GM04503 (cell line): ENCODE results near the gene EFNB3.

ENCODE experiments used
- DNase-seq: peaks from one replicate; pipeline ENCODE4 v3.0.0-alpha.2; 2012; ENCODE audit warnings: low read depth

Gene EFNB3

DNA sequence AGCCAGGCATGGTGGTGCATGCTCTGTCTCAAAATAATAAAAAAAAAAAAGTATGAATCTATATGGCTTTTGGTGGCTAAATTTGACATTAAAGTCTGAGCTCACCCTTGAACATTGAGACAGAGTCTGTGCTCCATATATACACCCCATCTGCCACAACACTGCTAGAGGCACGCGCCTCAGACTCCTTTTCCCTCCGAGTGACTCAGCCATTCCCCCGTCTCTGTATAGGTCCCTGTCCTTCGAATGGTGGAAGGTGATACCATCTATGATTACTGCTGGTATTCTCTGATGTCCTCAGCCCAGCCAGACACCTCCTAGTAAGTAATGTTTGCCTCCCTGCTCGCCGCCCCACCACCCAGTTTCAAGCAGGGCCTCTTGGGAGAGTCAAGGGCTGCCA is 4.5 kb upstream of the EFNB3 start:
- DNase-seq = no peak

DNA sequence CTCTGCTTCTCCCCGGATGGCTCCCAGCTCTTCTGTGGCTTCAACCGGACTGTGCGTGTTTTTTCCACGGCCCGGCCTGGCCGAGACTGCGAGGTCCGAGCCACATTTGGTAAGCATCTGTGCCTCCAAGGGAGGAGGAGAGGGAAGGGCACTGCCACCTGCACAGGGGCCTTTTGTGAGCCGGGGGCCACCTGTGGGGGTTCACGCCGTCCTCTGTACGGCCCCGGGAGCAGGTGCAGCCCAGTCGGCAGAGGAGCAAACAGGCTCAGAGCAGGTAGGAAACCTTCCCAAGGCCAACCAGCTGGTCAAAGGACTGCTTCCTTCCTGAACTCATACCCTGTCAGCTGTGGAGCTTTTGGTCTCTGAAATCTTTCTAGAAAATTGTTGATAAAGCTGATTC is 3.3 kb upstream of the EFNB3 start:
- no peak for DNase-seq

- no peak for DNase-seq
Observed at GRCh38 chr17:7702776-7703175, 2.2 kb upstream of the EFNB3 start.

- no peak for DNase-seq
Observed at GRCh38 chr17:7703584-7704479, 1.2 kb upstream of the EFNB3 start.

DNA sequence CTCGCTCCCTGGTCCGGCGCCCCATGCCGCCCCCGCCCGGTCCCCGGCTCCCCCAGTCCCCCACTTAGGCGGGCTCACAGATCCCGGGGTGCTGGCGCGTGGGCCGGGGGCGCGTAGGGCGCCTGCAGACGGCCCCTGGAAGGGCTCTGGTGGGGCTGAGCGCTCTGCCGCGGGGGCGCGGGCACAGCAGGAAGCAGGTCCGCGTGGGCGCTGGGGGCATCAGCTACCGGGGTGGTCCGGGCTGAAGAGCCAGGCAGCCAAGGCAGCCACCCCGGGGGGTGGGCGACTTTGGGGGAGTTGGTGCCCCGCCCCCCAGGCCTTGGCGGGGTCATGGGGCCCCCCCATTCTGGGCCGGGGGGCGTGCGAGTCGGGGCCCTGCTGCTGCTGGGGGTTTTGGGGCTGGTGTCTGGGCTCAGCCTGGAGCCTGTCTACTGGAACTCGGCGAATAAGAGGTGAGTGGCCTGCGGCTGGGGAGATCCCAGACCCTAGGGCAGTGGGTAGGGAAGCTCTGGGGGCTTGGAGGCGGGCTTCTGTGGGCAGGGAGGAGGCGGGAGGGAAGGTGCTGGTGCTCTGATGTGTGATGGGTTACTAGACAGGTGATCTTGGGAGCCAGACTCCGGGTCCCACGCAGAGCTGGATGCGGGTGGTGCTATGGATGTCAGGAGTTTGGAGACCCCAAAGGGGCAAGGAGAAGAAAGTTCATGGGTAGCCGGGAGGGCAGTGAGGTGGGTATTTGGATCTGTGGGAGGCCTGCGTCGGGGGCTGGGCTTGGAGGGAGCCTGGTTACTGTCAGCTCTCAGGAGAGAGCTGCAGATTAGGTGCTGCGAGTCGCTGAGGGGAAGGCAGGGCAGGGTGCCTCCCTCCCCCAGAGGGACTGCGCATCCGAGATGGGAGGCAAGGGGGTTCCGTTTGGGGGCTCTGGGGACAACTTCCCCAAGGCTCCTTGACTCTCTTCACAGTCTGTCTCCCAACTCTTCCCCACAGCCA is 560 bp downstream of the EFNB3 start:
- DNase-seq = no peak

GRCh38 chr17:7706631-7707354 is 1.8 kb downstream of the EFNB3 start:
- DNase-seq = no peak

- no peak for DNase-seq
Observed at GRCh38 chr17:7707446-7707845, 2.4 kb downstream of the EFNB3 start.

DNA sequence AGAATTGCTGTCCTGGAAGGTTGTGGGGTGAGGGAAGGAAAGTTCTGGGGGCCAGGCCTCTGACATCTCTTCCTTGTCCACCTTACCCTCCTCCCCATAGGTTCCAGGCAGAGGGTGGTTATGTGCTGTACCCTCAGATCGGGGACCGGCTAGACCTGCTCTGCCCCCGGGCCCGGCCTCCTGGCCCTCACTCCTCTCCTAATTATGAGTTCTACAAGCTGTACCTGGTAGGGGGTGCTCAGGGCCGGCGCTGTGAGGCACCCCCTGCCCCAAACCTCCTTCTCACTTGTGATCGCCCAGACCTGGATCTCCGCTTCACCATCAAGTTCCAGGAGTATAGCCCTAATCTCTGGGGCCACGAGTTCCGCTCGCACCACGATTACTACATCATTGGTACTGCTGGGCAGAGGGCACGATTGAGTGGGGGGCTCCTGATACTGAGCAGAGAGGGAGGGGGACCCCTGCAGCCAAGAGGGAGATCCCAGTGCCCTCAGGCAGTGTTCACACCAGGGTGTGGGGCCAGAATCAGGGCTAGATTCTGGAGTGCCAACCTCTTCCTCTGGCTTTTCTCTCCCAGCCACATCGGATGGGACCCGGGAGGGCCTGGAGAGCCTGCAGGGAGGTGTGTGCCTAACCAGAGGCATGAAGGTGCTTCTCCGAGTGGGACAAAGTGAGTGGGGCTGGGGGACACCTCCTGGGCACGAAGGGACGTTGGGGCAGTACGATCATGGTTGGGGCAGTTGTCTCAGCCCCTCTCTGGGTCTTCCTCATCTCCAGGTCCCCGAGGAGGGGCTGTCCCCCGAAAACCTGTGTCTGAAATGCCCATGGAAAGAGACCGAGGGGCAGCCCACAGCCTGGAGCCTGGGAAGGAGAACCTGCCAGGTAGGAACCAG is 3.1 kb downstream of the EFNB3 start:
- DNase-seq = no peak

DNA sequence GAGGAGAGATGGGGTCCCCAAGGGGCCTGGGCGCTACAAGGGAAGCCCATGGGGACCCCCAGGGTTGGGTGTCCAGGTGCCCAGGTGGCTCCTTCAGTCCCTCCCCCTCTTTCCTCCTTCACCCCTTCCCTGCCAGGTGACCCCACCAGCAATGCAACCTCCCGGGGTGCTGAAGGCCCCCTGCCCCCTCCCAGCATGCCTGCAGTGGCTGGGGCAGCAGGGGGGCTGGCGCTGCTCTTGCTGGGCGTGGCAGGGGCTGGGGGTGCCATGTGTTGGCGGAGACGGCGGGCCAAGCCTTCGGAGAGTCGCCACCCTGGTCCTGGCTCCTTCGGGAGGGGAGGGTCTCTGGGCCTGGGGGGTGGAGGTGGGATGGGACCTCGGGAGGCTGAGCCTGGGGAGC is 4.0 kb downstream of the EFNB3 start:
- no peak for DNase-seq

DNA sequence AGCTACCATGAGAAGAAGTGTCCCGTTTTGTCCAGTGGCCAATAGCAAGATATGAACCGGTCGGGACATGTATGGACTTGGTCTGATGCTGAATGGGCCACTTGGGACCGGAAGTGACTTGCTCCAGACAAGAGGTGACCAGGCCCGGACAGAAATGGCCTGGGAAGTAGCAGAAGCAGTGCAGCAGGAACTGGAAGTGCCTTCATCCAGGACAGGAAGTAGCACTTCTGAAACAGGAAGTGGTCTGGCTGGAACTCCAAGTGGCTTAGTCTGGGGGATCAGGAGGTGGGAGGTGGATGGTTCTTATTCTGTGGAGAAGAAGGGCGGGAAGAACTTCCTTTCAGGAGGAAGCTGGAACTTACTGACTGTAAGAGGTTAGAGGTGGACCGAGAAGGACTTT is 5.3 kb downstream of the EFNB3 start:
- DNase-seq = no peak

DNA sequence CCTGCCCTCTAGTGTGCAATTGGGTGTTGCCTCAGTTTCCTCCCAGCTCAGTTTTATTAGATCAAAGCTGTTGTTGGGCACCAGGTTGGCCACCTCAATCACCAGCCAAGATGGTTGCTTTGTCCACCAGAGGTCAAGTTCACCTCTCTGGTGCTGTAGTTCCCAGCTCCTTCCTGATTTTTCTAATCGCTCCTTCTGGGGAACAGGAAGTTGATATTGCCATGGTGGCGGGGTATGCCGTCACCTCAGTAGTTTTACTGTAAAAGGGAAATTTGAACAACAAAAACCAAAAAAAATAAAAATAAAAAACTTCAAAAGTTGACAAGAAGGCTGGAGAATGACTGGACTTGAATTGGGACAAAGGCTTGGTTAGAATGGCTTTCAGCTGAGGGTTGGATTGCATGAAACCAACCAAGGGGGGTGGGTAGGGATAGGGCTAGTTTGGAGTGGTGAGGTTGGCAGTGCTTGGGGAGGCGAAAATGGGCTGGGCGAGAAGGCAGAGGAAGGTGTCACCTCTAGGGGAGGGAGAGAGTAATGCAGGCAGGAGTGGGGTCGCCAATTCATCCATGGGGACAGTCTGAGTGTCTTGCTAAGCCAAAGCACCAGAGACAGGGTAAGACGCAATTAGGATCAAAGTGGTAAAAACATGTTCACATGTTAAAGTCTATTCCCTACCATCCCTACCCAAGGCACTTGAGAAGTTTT is 6.2 kb downstream of the EFNB3 start:
- no peak for DNase-seq

DNA sequence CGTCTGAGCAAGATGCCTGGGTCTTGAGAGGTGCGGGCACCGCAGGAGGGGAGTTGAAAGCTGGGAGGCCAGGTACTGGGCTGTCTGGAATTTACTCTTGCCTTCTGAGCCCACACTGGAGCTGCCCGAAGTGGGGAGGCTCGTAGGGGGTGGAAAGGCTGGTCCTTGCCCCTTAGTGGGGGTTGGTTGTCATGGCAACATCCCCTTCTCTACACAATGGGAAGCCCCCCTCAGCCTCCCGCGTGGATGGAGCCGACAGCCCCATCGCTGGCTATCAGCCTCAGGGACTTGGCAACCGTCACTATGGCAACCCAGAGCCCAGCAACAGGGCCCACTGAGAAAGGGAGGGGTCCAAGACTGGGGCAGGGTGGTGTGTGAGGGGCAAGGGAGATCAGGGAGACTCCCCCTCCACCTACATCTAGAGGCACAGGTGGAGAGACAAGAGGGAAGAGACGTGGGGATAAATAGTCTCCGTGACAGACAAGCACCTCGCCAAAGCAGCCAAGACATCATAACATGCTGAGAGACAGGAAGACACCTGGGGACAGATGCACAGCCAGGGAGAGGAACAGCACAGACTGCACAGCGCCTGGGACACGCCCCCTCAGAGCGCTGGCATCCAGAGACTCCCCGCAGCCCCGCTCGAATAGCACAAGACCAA is 7.2 kb downstream of the EFNB3 start:
- DNase-seq = no peak

DNA sequence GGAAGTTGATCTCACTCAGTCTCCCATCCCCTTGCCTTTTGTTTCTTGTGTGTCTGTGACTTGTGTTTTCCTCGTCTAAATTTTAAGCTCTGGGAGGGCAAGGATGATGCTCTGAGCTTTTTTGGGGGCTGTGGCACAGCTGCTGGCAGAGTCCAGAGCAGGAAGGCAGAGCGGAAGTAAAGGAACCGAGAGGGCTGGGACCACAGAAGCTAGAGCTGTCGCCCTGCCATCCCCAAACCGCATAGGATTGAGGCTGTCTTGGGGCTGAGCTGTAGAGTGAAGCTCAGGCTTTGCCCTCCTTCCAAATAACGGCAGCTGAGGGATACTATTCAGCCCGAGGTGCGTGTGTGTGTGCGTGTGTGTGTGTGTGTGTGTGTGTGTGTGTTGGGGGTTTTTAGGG is 8.8 kb downstream of the EFNB3 start:
- no peak for DNase-seq

GRCh38 chr17:7714721-7715594 is 10.0 kb downstream of the EFNB3 start:
- no peak for DNase-seq

GRCh38 chr17:7715936-7716886 is 11.2 kb downstream of the EFNB3 start:
- DNase-seq = no peak

DNA sequence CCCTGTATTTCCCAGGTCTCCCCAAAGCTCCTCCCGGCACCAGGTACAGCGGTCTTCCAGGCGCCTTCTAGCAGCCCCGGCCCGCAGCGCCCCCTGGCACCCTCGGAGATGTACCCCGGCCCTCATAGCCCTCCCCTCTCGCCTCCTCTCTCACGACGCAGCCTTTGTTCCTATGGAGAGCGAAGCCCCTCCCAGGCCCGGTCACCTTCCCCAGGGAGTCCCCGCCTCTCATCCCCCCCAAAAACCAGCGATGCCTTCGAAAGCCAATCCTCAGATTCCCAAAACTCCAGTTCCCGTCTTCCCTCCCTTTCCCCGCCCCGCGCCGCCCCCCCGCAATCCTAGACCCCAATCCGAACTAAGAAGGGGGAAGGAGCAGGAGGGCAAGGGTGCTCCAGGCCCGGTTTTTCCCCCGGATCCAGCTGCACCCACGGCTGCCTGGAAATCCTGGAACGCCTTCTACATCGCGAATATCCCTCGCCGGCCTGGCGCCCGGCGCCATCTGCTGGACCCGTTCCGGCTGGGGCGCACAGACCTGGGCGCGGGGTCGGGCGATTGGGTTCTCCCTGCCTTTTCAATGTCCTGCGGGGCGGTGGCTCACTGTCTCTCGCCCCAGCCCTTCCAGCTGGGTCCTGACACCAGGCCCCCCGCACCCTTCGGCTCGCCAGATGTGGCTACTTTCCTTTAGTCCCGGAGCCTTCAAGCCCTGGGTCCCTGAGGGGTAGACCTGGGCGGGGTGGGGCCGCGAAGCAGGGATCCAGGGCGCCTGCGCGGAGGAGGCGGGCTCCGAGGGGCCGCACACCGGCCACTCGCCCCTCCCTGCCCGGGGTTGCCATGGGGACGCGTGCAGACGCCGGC is 12.1 kb downstream of the EFNB3 start, which contains the start of gene DNAH2:
TSS of gene DNAH2 (plus strand) at position 844 of the 855 bp plus-strand sequence. CDS start 1,991 bp downstream, outside the sequence.
- peak; percentile 70 for DNase-seq
